OCI-LY1 (cell line): ENCODE measurements around the gene PGBD2.

Experiments
- EZH2 ChIP-seq: fragments of 200-600 bp; sonication (generic), shearing (Covaris generic); IDR thresholded peaks from 2 replicates; pipeline ENCODE4 v1.8.0; 2017; ENCODE audit warnings: borderline replicate concordance, mixed run types, mild to moderate bottlenecking, antibody characterized with exemption, low read length, moderate library complexity, mixed read lengths
- TF ChIP-seq, protein P1 (sequence below): fragments of 200-600 bp; sonication (generic), shearing (Covaris generic); IDR thresholded peaks from 2 replicates; pipeline ENCODE4 v1.5.1; 2017; ENCODE audit warnings: mild to moderate bottlenecking, antibody characterized with exemption, low read length, moderate library complexity, mixed read lengths

DNA sequence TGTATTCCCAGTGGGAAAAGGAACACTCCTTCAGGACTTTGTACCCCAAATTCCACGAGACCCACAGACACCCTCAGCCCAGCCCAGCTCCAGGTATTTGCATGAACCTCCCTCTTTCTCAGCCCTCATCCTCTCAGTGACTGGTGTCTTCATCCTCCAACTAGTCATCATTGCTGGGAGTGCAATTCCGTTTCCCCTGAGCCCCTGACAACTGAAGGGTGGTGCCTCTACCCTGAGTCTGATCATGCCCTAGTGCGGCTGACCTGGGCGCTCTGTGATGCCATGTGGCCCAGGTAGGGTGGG, 43.4 kb upstream of the PGBD2 start:
- TF ChIP-seq, protein P1, sequence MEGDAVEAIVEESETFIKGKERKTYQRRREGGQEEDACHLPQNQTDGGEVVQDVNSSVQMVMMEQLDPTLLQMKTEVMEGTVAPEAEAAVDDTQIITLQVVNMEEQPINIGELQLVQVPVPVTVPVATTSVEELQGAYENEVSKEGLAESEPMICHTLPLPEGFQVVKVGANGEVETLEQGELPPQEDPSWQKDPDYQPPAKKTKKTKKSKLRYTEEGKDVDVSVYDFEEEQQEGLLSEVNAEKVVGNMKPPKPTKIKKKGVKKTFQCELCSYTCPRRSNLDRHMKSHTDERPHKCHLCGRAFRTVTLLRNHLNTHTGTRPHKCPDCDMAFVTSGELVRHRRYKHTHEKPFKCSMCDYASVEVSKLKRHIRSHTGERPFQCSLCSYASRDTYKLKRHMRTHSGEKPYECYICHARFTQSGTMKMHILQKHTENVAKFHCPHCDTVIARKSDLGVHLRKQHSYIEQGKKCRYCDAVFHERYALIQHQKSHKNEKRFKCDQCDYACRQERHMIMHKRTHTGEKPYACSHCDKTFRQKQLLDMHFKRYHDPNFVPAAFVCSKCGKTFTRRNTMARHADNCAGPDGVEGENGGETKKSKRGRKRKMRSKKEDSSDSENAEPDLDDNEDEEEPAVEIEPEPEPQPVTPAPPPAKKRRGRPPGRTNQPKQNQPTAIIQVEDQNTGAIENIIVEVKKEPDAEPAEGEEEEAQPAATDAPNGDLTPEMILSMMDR, result no peak
- TF ChIP-seq EZH2, result no peak
